Measurements from ENCODE around the gene KASH5.

KASH5 gene

GRCh38 chr19:49347835-49348234 is 40.2 kb upstream of the KASH5 start:
- Histone ChIP-seq H3K4me1 (ENCODE audit: insufficient read depth, low read length, poor library complexity, severe bottlenecking) (no peaks in the 10 kb centered on the region), H2AFZ (ENCODE audit: low read length) (0 out of 2 replicates have a peak overlapping the region, but pooled peaks have one; percentile 18), H3K79me2 (ENCODE audit: insufficient read depth, low read length) (no peaks in the 10 kb centered on the region), H3K27me3 (ENCODE audit: insufficient read depth, low read length, poor library complexity, severe bottlenecking) (no peaks in the 10 kb centered on the region), H3K9ac (ENCODE audit: low read depth, low read length, poor library complexity, severe bottlenecking) (no peak overlapping the region), H3F3A (ENCODE audit: low read depth) (no peaks in the 10 kb centered on the region), H4K20me1 (ENCODE audit: insufficient read depth, low read length, poor library complexity, severe bottlenecking) (no peaks in the 10 kb centered on the region), H3K9me2 (replicated peaks; ENCODE audit: low read depth, low read length) (no peaks in the 10 kb centered on the region), H3K4me2 (ENCODE audit: low read depth, low read length, poor library complexity, severe bottlenecking) (no peak overlapping the region), H3K9me3 (ENCODE audit: insufficient read depth, low read depth, low read length) (no peaks in the 10 kb centered on the region), H3K36me3 (ENCODE audit: insufficient read depth, low read length) (no peaks in the 10 kb centered on the region), H3K4me3 (ENCODE audit: low read length, poor library complexity, severe bottlenecking) (no peak overlapping the region)
- TF ChIP-seq CTCF (conservative IDR thresholded peaks at IDR 0.05; ENCODE audit: low read length) (no peak), EZH2phosphoT487 (IDR thresholded peaks at IDR 0.05; ENCODE audit: borderline replicate concordance) (no peak)

- H3K9me3 ChIP-seq (ENCODE audit: insufficient read depth, low read depth, low read length), result no peaks in the 10 kb centered on the region
- H3K9me2 ChIP-seq (replicated peaks; ENCODE audit: low read depth, low read length), result no peaks in the 10 kb centered on the region
- H3K4me2 ChIP-seq (ENCODE audit: low read depth, low read length, poor library complexity, severe bottlenecking), result no peak overlapping the region
- no peaks in the 10 kb centered on the region for H3K27me3 ChIP-seq (ENCODE audit: insufficient read depth, low read length, poor library complexity, severe bottlenecking)
- no peak overlapping the region for H3K4me3 ChIP-seq (ENCODE audit: low read length, poor library complexity, severe bottlenecking)
- H3K36me3 ChIP-seq (ENCODE audit: insufficient read depth, low read length), result no peaks in the 10 kb centered on the region
- H3K9ac ChIP-seq (ENCODE audit: low read depth, low read length, poor library complexity, severe bottlenecking), result no peak overlapping the region
- no peak for TF ChIP-seq CTCF (conservative IDR thresholded peaks at IDR 0.05; ENCODE audit: low read length)
- TF ChIP-seq EZH2phosphoT487 (IDR thresholded peaks at IDR 0.05; ENCODE audit: borderline replicate concordance), result no peak
- no peak overlapping the region for H2AFZ ChIP-seq (ENCODE audit: low read length)
- H3F3A ChIP-seq (ENCODE audit: low read depth), result no peaks in the 10 kb centered on the region
- no peaks in the 10 kb centered on the region for H4K20me1 ChIP-seq (ENCODE audit: insufficient read depth, low read length, poor library complexity, severe bottlenecking)
- no peaks in the 10 kb centered on the region for H3K79me2 ChIP-seq (ENCODE audit: insufficient read depth, low read length)
- H3K4me1 ChIP-seq (ENCODE audit: insufficient read depth, low read length, poor library complexity, severe bottlenecking), result no peaks in the 10 kb centered on the region
Observed at GRCh38 chr19:49348305-49349189, 39.5 kb upstream of the KASH5 start.

GRCh38 chr19:49349567-49349966 is 38.5 kb upstream of the KASH5 start:
- no peaks in the 10 kb centered on the region for H4K20me1 ChIP-seq (ENCODE audit: insufficient read depth, low read length, poor library complexity, severe bottlenecking)
- H3K79me2 ChIP-seq (ENCODE audit: insufficient read depth, low read length), result no peaks in the 10 kb centered on the region
- no peak for TF ChIP-seq CTCF (conservative IDR thresholded peaks at IDR 0.05; ENCODE audit: low read length)
- no peak for TF ChIP-seq EZH2phosphoT487 (IDR thresholded peaks at IDR 0.05; ENCODE audit: borderline replicate concordance)
- H3K27me3 ChIP-seq (ENCODE audit: insufficient read depth, low read length, poor library complexity, severe bottlenecking), result no peaks in the 10 kb centered on the region
- H3K4me1 ChIP-seq (ENCODE audit: insufficient read depth, low read length, poor library complexity, severe bottlenecking), result no peaks in the 10 kb centered on the region
- no peak overlapping the region for H3K4me2 ChIP-seq (ENCODE audit: low read depth, low read length, poor library complexity, severe bottlenecking)
- H3F3A ChIP-seq (ENCODE audit: low read depth), result no peaks in the 10 kb centered on the region
- no peak overlapping the region for H3K9ac ChIP-seq (ENCODE audit: low read depth, low read length, poor library complexity, severe bottlenecking)
- no peaks in the 10 kb centered on the region for H3K9me3 ChIP-seq (ENCODE audit: insufficient read depth, low read depth, low read length)
- no peak overlapping the region for H3K4me3 ChIP-seq (ENCODE audit: low read length, poor library complexity, severe bottlenecking)
- H3K36me3 ChIP-seq (ENCODE audit: insufficient read depth, low read length), result no peaks in the 10 kb centered on the region
- no peak overlapping the region for H2AFZ ChIP-seq (ENCODE audit: low read length)
- H3K9me2 ChIP-seq (replicated peaks; ENCODE audit: low read depth, low read length), result no peaks in the 10 kb centered on the region

Measured in Loucy (cell line).